ENCODE results near the gene PSG5.
"Not testable (repeated sequence)": the region's sequence is repeated elsewhere in the genome, so short reads cannot be mapped to it uniquely, and the experiment has no call there.

PSG5 gene

DNA sequence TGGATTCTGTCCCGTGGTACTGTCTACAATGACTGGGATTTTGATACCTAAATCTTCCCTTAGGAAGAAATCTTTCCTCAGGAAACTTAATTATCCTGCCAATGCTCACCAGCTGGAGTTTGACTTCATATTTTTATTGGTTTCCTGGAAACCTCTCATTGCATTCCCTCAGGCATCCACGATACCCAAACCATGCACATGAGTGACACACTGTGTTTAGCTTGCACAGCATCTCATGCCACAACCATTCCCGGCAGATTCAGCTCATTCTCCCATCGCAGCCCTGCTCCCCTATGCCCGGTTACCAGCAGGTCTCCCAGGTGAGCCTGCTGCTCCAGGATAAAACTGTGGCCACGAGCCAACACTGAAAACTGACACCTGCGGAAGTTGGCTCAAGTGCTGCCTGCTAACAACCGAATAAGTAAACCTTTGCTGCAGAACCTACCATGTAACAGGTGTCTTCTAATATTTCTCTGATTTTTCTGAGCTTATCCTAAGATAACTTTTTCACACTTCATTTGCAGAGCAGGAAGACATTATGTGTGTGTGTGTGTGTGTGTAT lies 55.0 kb downstream of the PSG5 start:
- H3K27ac ChIP-seq (ENCODE audit: low read length); DNase-seq (ENCODE audit: low read depth, low spot score); H3K4me3 ChIP-seq (ENCODE audit: low read length); H3K27me3 ChIP-seq (ENCODE audit: control insufficient read depth, insufficient read depth, low read length); H3K4me1 ChIP-seq (ENCODE audit: control insufficient read depth, insufficient read depth, low read length); H3K9me3 ChIP-seq (ENCODE audit: control insufficient read depth, insufficient read depth, low read length); H3K36me3 ChIP-seq (ENCODE audit: control insufficient read depth, insufficient read depth, low read length): not testable (repeated sequence)
- WGBS (ENCODE audit: insufficient coverage, insufficient read length) = no CpG with 5 or more reads among the region's 8 CpGs

DNA sequence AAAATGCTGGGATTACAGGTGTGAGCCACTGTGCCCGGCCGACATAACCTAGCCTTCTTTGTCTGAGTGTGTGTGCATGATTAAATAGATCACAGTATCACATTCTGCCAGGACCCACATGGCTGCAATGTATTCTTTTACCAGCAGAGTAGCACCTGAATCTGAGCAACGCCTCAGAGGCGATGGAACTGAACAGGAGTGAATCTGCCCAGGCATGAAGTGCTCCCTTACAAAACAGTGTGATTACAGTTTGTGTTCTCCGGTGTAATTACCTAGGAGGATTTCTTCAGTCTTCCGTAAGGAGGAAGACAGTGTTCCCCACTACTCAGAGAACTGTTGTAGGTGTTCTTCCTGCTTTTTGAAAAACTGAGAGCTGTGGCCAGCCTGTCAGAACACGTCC lies 57.1 kb downstream of the PSG5 start:
- WGBS (ENCODE audit: insufficient coverage, insufficient read length) = no CpG with 5 or more reads among the region's 7 CpGs
- not testable (repeated sequence) for H3K27ac ChIP-seq (ENCODE audit: low read length); DNase-seq (ENCODE audit: low read depth, low spot score)

DNA sequence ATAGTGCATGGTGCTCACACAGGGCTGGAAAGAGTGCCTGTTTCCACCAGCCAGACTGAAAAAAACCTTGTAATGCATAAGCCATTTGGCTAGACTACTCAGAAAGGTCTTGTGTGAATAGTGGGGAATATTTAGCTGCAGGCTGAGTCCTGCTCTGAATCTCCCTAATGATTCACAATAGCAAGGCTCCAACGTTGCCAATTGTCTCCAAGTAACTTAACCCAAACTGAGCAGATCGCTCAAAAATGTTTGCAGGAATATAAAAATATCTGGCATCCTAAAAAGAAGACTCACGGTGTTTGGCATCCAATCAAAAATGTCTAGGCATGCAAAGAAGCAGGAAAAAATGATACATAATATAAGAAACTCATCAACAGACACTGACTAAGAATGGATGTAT lies 59.0 kb downstream of the PSG5 start:
- DNase-seq (ENCODE audit: low read depth, low spot score); H3K9me3 ChIP-seq (ENCODE audit: control insufficient read depth, insufficient read depth, low read length); H3K36me3 ChIP-seq (ENCODE audit: control insufficient read depth, insufficient read depth, low read length); H3K4me3 ChIP-seq (ENCODE audit: low read length); H3K27ac ChIP-seq (ENCODE audit: low read length); H3K4me1 ChIP-seq (ENCODE audit: control insufficient read depth, insufficient read depth, low read length); H3K27me3 ChIP-seq (ENCODE audit: control insufficient read depth, insufficient read depth, low read length): not testable (repeated sequence)
- WGBS (ENCODE audit: insufficient coverage, insufficient read length) = no CpG with 5 or more reads among the region's 3 CpGs

More for the DNA sequence above, 57.1 kb downstream of the PSG5 start:
- H3K4me1 ChIP-seq (ENCODE audit: control insufficient read depth, insufficient read depth, low read length); H3K4me3 ChIP-seq (ENCODE audit: low read length); H3K36me3 ChIP-seq (ENCODE audit: control insufficient read depth, insufficient read depth, low read length); H3K9me3 ChIP-seq (ENCODE audit: control insufficient read depth, insufficient read depth, low read length); H3K27me3 ChIP-seq (ENCODE audit: control insufficient read depth, insufficient read depth, low read length): not testable (repeated sequence)

GRCh38 chr19:43126720-43127119 lies 59.6 kb downstream of the PSG5 start:
- no CpG with 5 or more reads among the region's 4 CpGs for WGBS (ENCODE audit: insufficient coverage, insufficient read length)

GRCh38 chr19:43124360-43124759 lies 62.0 kb downstream of the PSG5 start:
- H3K4me1 ChIP-seq (ENCODE audit: control insufficient read depth, insufficient read depth, low read length) = no peaks in the 10 kb centered on the region
- H3K9me3 ChIP-seq (ENCODE audit: control insufficient read depth, insufficient read depth, low read length) = peaks cover 3% of the 10 kb centered on the region; the same call in 1 of the 2 replicates
- H3K36me3 ChIP-seq (ENCODE audit: control insufficient read depth, insufficient read depth, low read length) = no peaks in the 10 kb centered on the region
- H3K4me3 ChIP-seq (ENCODE audit: low read length) = no peak overlapping the region
- DNase-seq (ENCODE audit: low read depth, low spot score) = no peak
- no CpG with 5 or more reads among the region's 2 CpGs for WGBS (ENCODE audit: insufficient coverage, insufficient read length)
- H3K27ac ChIP-seq (ENCODE audit: low read length) = no peak overlapping the region
- H3K27me3 ChIP-seq (ENCODE audit: control insufficient read depth, insufficient read depth, low read length) = no peaks in the 10 kb centered on the region

More at GRCh38 chr19:43126720-43127119, 59.6 kb downstream of the PSG5 start:
- DNase-seq (ENCODE audit: low read depth, low spot score) = no peak
- Histone ChIP-seq H3K36me3 (ENCODE audit: control insufficient read depth, insufficient read depth, low read length) (no peaks in the 10 kb centered on the region), H3K27me3 (ENCODE audit: control insufficient read depth, insufficient read depth, low read length) (no peaks in the 10 kb centered on the region), H3K4me3 (ENCODE audit: low read length) (no peak overlapping the region), H3K4me1 (ENCODE audit: control insufficient read depth, insufficient read depth, low read length) (no peaks in the 10 kb centered on the region), H3K27ac (ENCODE audit: low read length) (no peak overlapping the region), H3K9me3 (ENCODE audit: control insufficient read depth, insufficient read depth, low read length) (peaks cover 2% of the 10 kb centered on the region; the same call in 1 of the 2 replicates)

GRCh38 chr19:43120433-43121026 lies 65.8 kb downstream of the PSG5 start:
- H3K4me1 ChIP-seq (ENCODE audit: control insufficient read depth, insufficient read depth, low read length); H3K27me3 ChIP-seq (ENCODE audit: control insufficient read depth, insufficient read depth, low read length); H3K9me3 ChIP-seq (ENCODE audit: control insufficient read depth, insufficient read depth, low read length); H3K4me3 ChIP-seq (ENCODE audit: low read length); H3K27ac ChIP-seq (ENCODE audit: low read length); DNase-seq (ENCODE audit: low read depth, low spot score); H3K36me3 ChIP-seq (ENCODE audit: control insufficient read depth, insufficient read depth, low read length): not testable (repeated sequence)
- no CpG with 5 or more reads among the region's 11 CpGs for WGBS (ENCODE audit: insufficient coverage, insufficient read length)

DNA sequence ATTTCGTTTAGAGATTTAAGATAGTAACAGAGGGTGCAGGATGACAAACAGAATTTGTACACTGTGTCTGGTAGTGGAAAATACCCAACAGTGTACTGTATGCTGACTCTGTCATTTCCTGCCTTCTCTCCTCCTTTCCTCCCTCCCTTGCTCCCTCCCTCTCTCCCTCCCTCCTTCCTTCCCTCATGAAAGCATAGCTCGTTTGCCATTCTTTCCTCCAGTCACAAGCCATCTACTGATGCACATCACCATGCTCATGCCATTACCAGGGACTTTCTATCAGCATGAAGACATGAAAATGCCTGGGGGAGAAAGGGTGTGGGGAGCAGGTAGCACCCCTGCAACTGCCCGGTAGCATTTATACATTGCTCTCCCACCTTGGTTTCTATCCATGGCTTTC lies 66.8 kb downstream of the PSG5 start:
- not testable (repeated sequence) for H3K9me3 ChIP-seq (ENCODE audit: control insufficient read depth, insufficient read depth, low read length); H3K36me3 ChIP-seq (ENCODE audit: control insufficient read depth, insufficient read depth, low read length); H3K27ac ChIP-seq (ENCODE audit: low read length); H3K27me3 ChIP-seq (ENCODE audit: control insufficient read depth, insufficient read depth, low read length); H3K4me1 ChIP-seq (ENCODE audit: control insufficient read depth, insufficient read depth, low read length); DNase-seq (ENCODE audit: low read depth, low spot score); H3K4me3 ChIP-seq (ENCODE audit: low read length)
- no CpG with 5 or more reads among the region's 3 CpGs for WGBS (ENCODE audit: insufficient coverage, insufficient read length)
